MM.1S (cell line): ENCODE measurements around the gene USP40.

Experiments
- EZH2 ChIP-seq: fragments of 300-600 bp; sonication (generic); optimal IDR thresholded peaks from 2 replicates; pipeline ENCODE3; 2017; ENCODE audit warnings: low read depth, mild to moderate bottlenecking, antibody characterized with exemption, low read length, mixed read lengths
- EZH2phosphoT487 ChIP-seq: fragments of 300-600 bp; sonication (generic); IDR thresholded peaks from 2 replicates; pipeline ENCODE4 v1.6.1; 2018; ENCODE audit warnings: antibody characterized with exemption, low read length
- TF ChIP-seq, protein P1 (sequence below): fragments of 300-600 bp; sonication (generic); IDR thresholded peaks from 2 replicates; pipeline ENCODE4 v1.5.1; 2016; ENCODE audit warnings: antibody characterized with exemption, low read length, mixed read lengths

GRCh38 chr2:233473878-233474277 is 92.7 kb downstream of the USP40 start:
- TF ChIP-seq EZH2phosphoT487 (no peak), EZH2 (no peak)
- TF ChIP-seq, protein P1, sequence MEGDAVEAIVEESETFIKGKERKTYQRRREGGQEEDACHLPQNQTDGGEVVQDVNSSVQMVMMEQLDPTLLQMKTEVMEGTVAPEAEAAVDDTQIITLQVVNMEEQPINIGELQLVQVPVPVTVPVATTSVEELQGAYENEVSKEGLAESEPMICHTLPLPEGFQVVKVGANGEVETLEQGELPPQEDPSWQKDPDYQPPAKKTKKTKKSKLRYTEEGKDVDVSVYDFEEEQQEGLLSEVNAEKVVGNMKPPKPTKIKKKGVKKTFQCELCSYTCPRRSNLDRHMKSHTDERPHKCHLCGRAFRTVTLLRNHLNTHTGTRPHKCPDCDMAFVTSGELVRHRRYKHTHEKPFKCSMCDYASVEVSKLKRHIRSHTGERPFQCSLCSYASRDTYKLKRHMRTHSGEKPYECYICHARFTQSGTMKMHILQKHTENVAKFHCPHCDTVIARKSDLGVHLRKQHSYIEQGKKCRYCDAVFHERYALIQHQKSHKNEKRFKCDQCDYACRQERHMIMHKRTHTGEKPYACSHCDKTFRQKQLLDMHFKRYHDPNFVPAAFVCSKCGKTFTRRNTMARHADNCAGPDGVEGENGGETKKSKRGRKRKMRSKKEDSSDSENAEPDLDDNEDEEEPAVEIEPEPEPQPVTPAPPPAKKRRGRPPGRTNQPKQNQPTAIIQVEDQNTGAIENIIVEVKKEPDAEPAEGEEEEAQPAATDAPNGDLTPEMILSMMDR = no peak
